ENCODE data around the gene TUBA4B.

TUBA4B gene

GRCh38 chr2:219252900-219253752 lies at the start of gene TUBA4B:
TUBA4B (plus strand) TSS chr2:219253243; CDS start chr2:219253408, 165 bp downstream.
- no peak for DNase-seq

GRCh38 chr2:219204425-219205164 lies 48.4 kb upstream of the TUBA4B start:
- no peak for DNase-seq

- DNase-seq = no peak
Observed at GRCh38 chr2:219205165-219205538, 47.9 kb upstream of the TUBA4B start.

- DNase-seq = no peak
Observed at GRCh38 chr2:219205981-219206327, 47.1 kb upstream of the TUBA4B start.

- DNase-seq = peak; percentile 74
Observed at GRCh38 chr2:219206328-219207133, 46.5 kb upstream of the TUBA4B start, which contains the start of gene ZFAND2B. ZFAND2B (plus strand) TSS chr2:219206782; CDS start chr2:219206988, 206 bp downstream.

GRCh38 chr2:219207134-219207883 lies 45.7 kb upstream of the TUBA4B start:
- no peak for DNase-seq

GRCh38 chr2:219207884-219208740 lies 44.9 kb upstream of the TUBA4B start:
- DNase-seq = no peak

GRCh38 chr2:219209236-219210195 lies 43.5 kb upstream of the TUBA4B start:
- DNase-seq = no peak

GRCh38 chr2:219210196-219210885 lies 42.7 kb upstream of the TUBA4B start:
- DNase-seq = no peak

- DNase-seq = no peak
Observed at GRCh38 chr2:219210886-219211362, 42.1 kb upstream of the TUBA4B start.

GRCh38 chr2:219213026-219213415 lies 40.0 kb upstream of the TUBA4B start:
- no peak for DNase-seq

- DNase-seq = no peak
Observed at GRCh38 chr2:219213486-219214071, 39.5 kb upstream of the TUBA4B start.

- DNase-seq = no peak
Observed at GRCh38 chr2:219214141-219214540, 38.9 kb upstream of the TUBA4B start.

GRCh38 chr2:219214786-219215185 lies 38.3 kb upstream of the TUBA4B start:
- no peak for DNase-seq

- no peak for DNase-seq
Observed at GRCh38 chr2:219215871-219216534, 37.0 kb upstream of the TUBA4B start.

GRCh38 chr2:219216535-219216915 lies 36.5 kb upstream of the TUBA4B start:
- no peak for DNase-seq

- no peak for DNase-seq
Observed at GRCh38 chr2:219218217-219218731, 34.8 kb upstream of the TUBA4B start.

Data from cortex of kidney (tissue), 1 donor.